Measurements from ENCODE around the gene PGC.

Gene PGC

GRCh38 chr6:41724228-41724580, 23.0 kb downstream of the PGC start:
- TF ChIP-seq CTCF (IDR thresholded peaks at IDR 0.05; ENCODE audit: control extremely low read depth, extremely low read depth, low read depth, missing control alignments) = no peak
- DNase-seq (ENCODE audit: extremely low spot score) = no peak
- ChIA-PET CTCF (interaction anchor here (3.1 to 18.9 kb wide), 3 partner anchors 8 to 19 kb away, joined by 15 to 264 read pairs (median 28); partner anchors contain the start of gene TFEB), POLR2A (interaction anchor here (0.7 to 3.2 kb wide), 2 partner anchors 9 to 18 kb away, joined by 3 to 33 read pairs; no protein-coding TSS in a partner anchor)

- TF ChIP-seq CTCF (IDR thresholded peaks at IDR 0.05; ENCODE audit: control extremely low read depth, extremely low read depth, low read depth, missing control alignments) = no peak
- ChIA-PET CTCF (interaction anchor here (0.6 to 18.9 kb wide), 7 partner anchors 7 to 414 kb away, joined by 3 to 264 read pairs (median 5); partner anchors contain the start of gene TFEB), POLR2A (interaction anchor here (0.7 to 5.2 kb wide), 3 partner anchors 8 to 17 kb away, joined by 3 to 39 read pairs (median 33); no protein-coding TSS in a partner anchor)
- DNase-seq (ENCODE audit: extremely low spot score) = peak; percentile 89
These were observed 23.5 kb downstream of the PGC start for GRCh38 chr6:41723530-41724227.

DNA sequence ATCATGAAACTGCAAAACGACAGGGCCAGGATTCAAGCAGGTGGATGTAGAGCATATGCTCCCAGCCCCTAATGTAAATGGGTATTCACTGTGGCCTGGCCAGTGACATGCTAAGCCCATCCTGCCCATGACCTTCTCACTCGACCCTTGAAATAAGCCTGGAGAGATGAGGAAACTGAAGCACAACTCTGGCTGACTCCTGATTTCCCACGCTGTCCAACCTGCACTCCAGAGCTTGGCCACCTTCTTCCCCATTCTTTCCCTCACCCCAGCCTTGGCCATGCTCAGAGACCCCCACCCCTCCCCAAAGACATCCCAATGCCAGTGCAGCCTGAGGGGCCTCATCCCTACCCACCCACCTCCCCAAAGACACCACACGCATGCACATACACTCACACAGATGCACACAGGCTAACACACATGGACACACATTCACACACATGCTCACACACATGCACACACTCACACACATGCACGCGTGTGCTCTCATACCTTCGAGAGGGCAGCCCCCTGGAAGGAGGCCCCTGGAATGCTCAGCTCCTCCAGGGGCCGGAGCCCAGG, 24.1 kb downstream of the PGC start:
- no peak for DNase-seq (ENCODE audit: extremely low spot score)
- ChIA-PET POLR2A (interaction anchor here (0.6 to 5.2 kb wide), 3 partner anchors 10 to 25 kb away, joined by 3 to 39 read pairs (median 33); no protein-coding TSS in a partner anchor), CTCF (interaction anchor here (0.6 to 18.9 kb wide), 7 partner anchors 9 to 414 kb away, joined by 3 to 264 read pairs (median 5); partner anchors contain the start of gene TFEB)
- TF ChIP-seq CTCF (IDR thresholded peaks at IDR 0.05; ENCODE audit: control extremely low read depth, extremely low read depth, low read depth, missing control alignments) = no peak

GRCh38 chr6:41721414-41721813, 25.8 kb downstream of the PGC start:
- no peak for DNase-seq (ENCODE audit: extremely low spot score)

GRCh38 chr6:41720783-41721182, 26.4 kb downstream of the PGC start:
- no peak for TF ChIP-seq CTCF (IDR thresholded peaks at IDR 0.05; ENCODE audit: control extremely low read depth, extremely low read depth, low read depth, missing control alignments)
- CTCF ChIA-PET = interaction anchor here (1.2 to 7.6 kb wide), 7 partner anchors 9 to 200 kb away, joined by 3 to 136 read pairs (median 5); partner anchors contain the start of genes BYSL, MED20 and TOMM6
- POLR2A ChIA-PET = interaction anchor here (2.6 to 5.2 kb wide), 2 partner anchors 13 to 15 kb away, joined by 13 to 39 read pairs; no protein-coding TSS in a partner anchor
- no peak for DNase-seq (ENCODE audit: extremely low spot score)

More at GRCh38 chr6:41721414-41721813, 25.8 kb downstream of the PGC start:
- ChIA-PET CTCF (interaction anchor here (1.0 to 18.9 kb wide), 6 partner anchors 12 to 826 kb away, joined by 3 to 264 read pairs (median 6); partner anchors contain the start of genes TFEB and TOMM6), POLR2A (interaction anchor here (2.6 to 5.2 kb wide), 2 partner anchors 12 to 15 kb away, joined by 13 to 39 read pairs; no protein-coding TSS in a partner anchor)
- no peak for TF ChIP-seq CTCF (IDR thresholded peaks at IDR 0.05; ENCODE audit: control extremely low read depth, extremely low read depth, low read depth, missing control alignments)

- ChIA-PET CTCF (interaction anchor here (1.2 to 7.6 kb wide), 7 partner anchors 9 to 200 kb away, joined by 3 to 136 read pairs (median 5); partner anchors contain the start of genes BYSL, MED20 and TOMM6), POLR2A (interaction anchor here (1.4 to 5.2 kb wide), 3 partner anchors 8 to 14 kb away, joined by 6 to 39 read pairs (median 13); no protein-coding TSS in a partner anchor)
- no peak for TF ChIP-seq CTCF (IDR thresholded peaks at IDR 0.05; ENCODE audit: control extremely low read depth, extremely low read depth, low read depth, missing control alignments)
- peak; percentile 68 for DNase-seq (ENCODE audit: extremely low spot score)
These were observed 27.0 kb downstream of the PGC start for GRCh38 chr6:41720262-41720620.
